Measurements from ENCODE around the gene ANKRD36. TPM values are rescaled to one million over a fixed set of nuclear protein-coding genes. Genes with fewer than 3 reads are reported as not detected.
A peak's percentile ranks its signal among the peaks of the same experiment; 100 is the strongest.
"Not testable (repeated sequence)": the region's sequence is repeated elsewhere in the genome, so short reads cannot be mapped to it uniquely, and the experiment has no call there.

ANKRD36 gene
- total and polyA plus RNA-seq, 7 donors = 1.8 to 51.0 (median 27.2) TPM; not detected in 1

- H3K27ac ChIP-seq = no peak overlapping the region
- intact Hi-C loops (cut with DNase I) = no loop called here
- no peaks in the 10 kb centered on the region for H3K27me3 ChIP-seq
- no peaks in the 10 kb centered on the region for H3K36me3 ChIP-seq
- 93 to 98% methylated on average over 10 of the region's 10 CpGs for WGBS, 2 donors
- DNase-seq = peak; percentile 65
- H3K4me1 ChIP-seq = no peaks in the 10 kb centered on the region
- no peak overlapping the region for H3K4me3 ChIP-seq
- TF ChIP-seq POLR2A (IDR thresholded peaks at IDR 0.05) (no peak), CTCF (IDR thresholded peaks at IDR 0.05) (no peak), EP300 (IDR thresholded peaks at IDR 0.05) (no peak), POLR2AphosphoS5 (IDR thresholded peaks at IDR 0.05) (no peak)
- no peaks in the 10 kb centered on the region for H3K9me3 ChIP-seq
Observed at GRCh38 chr2:97267411-97268074, 154.6 kb downstream of the ANKRD36 start.

- H3K4me1 ChIP-seq; intact Hi-C loops (cut with DNase I); H3K9me3 ChIP-seq; H3K27ac ChIP-seq; H3K27me3 ChIP-seq; H3K36me3 ChIP-seq; H3K4me3 ChIP-seq: not testable (repeated sequence)
- peak; percentile 60 for DNase-seq
- 93 to 97% methylated on average over 6 of the region's 6 CpGs for WGBS, 2 donors
Observed at GRCh38 chr2:97268075-97268591, 155.2 kb downstream of the ANKRD36 start.

- H3K9me3 ChIP-seq; DNase-seq; intact Hi-C loops (cut with DNase I); H3K4me1 ChIP-seq; H3K4me3 ChIP-seq; H3K27ac ChIP-seq; H3K27me3 ChIP-seq; H3K36me3 ChIP-seq: not testable (repeated sequence)
- WGBS, 2 donors = no CpG with 5 or more reads among the region's 4 CpGs
Observed at GRCh38 chr2:97276232-97276798, 163.4 kb downstream of the ANKRD36 start.

- H3K36me3 ChIP-seq; H3K27ac ChIP-seq; DNase-seq; H3K27me3 ChIP-seq; H3K9me3 ChIP-seq; H3K4me3 ChIP-seq; intact Hi-C loops (cut with DNase I); H3K4me1 ChIP-seq: not testable (repeated sequence)
- no CpG with 5 or more reads among the region's 2 CpGs for WGBS, 2 donors
Observed at GRCh38 chr2:97285187-97285586, 172.2 kb downstream of the ANKRD36 start.

- H3K27ac ChIP-seq; DNase-seq; H3K9me3 ChIP-seq; H3K4me1 ChIP-seq; H3K36me3 ChIP-seq; intact Hi-C loops (cut with DNase I); H3K27me3 ChIP-seq; H3K4me3 ChIP-seq: not testable (repeated sequence)
- 88 to 100% methylated on average over 1 of the region's 1 CpG for WGBS, 2 donors
Observed at GRCh38 chr2:97293687-97294086, 180.7 kb downstream of the ANKRD36 start.

Small RNA genes lying within 50 kb of the gene (small RNA-seq; reads per million reads assigned to genes)
- gene RN7SL313P = 0 reads per million in 3 donors

Other genes starting within 250 kb of the ANKRD36 start
- 10 to 100 TPM; 57.1 to 90.1 (median 68.9) TPM for gene SEMA4C, start 243.1 kb upstream of the ANKRD36 start, total RNA-seq
- 10 to 100 TPM in 1 of 3 donors, 1 to 10 TPM in 2; 3.6 to 21.3 (median 7.9) TPM for gene SEMA4C, start 243.1 kb upstream of the ANKRD36 start, polyA plus RNA-seq
- gene FAM178B, start 126.6 kb upstream of the ANKRD36 start, total RNA-seq = 1 to 10 TPM in 3 of 4 donors, under 1 TPM in 1; 0.36 to 2.5 (median 1.9) TPM
- 1 to 10 TPM in 1 of 3 donors, under 1 TPM in 1, not detected in 1; 0.51 to 1.2 TPM for gene FAM178B, start 126.6 kb upstream of the ANKRD36 start, polyA plus RNA-seq
- 10 to 100 TPM; 11.6 to 21.6 (median 15.1) TPM for gene FAHD2B, start 18.3 kb upstream of the ANKRD36 start, total RNA-seq
- 1 to 10 TPM; 3.0 to 8.5 (median 7.2) TPM for gene FAHD2B, start 18.3 kb upstream of the ANKRD36 start, polyA plus RNA-seq

Measured in sigmoid colon (tissue), 7 donors.